HepG2 (cell line): ENCODE data around the gene TANGO2. TPM values are rescaled to one million over a fixed set of nuclear protein-coding genes. Genes with fewer than 3 reads are reported as not detected.

Source experiments
- ATAC-seq: fragments of 200-7000 bp; cut with Tn5 transposase; 3 replicates; pipeline ENCODE4 v1.9.1; 2020; ENCODE audit warnings: mild to moderate bottlenecking, moderate library complexity
- BruUV-seq: library from RNA; stranded (reverse); fragments of 400-500 nt; replicated peaks from 2 replicates; lab custom pipeline; 2021; lab: Mats Ljungman, UMichigan
- CTCF ChIA-PET: fragments of 300-600 bp; formaldehyde crosslinking; extraction: SDS; loops from one replicate; lab custom pipeline; 2021; ENCODE audit warnings: low total read pairs, inconsistent platforms, low intra/inter-chr PET ratio; lab: Yijun Ruan, JAX
- POLR2A ChIA-PET: fragments of 350-600 bp; sonication (Branson Sonifier 250); formaldehyde crosslinking; loops from one replicate; lab custom pipeline; 2020; ENCODE audit warnings: antibody characterized with exemption, inconsistent platforms; lab: Yijun Ruan, JAX
- DNase-seq: peaks from one replicate; pipeline ENCODE4 v3.0.0-alpha.2; 2015; ENCODE audit warnings: low spot score
- FAIRE-seq: peaks from 3 replicates; lab custom pipeline; 2011; peaks lifted over from hg19 to GRCh38; lab: Jason Lieb, UNC
- H2AFZ ChIP-seq: one replicate; pipeline ENCODE4 v1.6.1; 2011; ENCODE audit warnings: low read length, inconsistent platforms
- H3K27ac ChIP-seq: fragments of 300-600 bp; 3 replicates; pipeline ENCODE4 v1.8.0; 2011; ENCODE audit warnings: mixed run types, mild to moderate bottlenecking, mixed read lengths, low read length, inconsistent platforms; ENCODE audit not compliant: insufficient read depth; ENCODE audit errors: extremely low read length
- H3K27me3 ChIP-seq, 2 experiments: fragments of 200-600 bp in 1 of 2; 2 replicates in 1 of 2; 3 replicates in 1 of 2; pipeline versions ENCODE4 v1.6.0 to v1.8.0; 2011; ENCODE audit warnings: low read length in 2 of 2, mild to moderate bottlenecking in 2 of 2, moderate library complexity in 2 of 2, inconsistent platforms in 1 of 2; ENCODE audit not compliant: insufficient read depth in 2 of 2, control insufficient read depth in 1 of 2
- H3K36me3 ChIP-seq, 2 experiments: fragments of 200-600 bp in 1 of 2; replicated peaks in 1 of 2; 2 replicates in 1 of 2; 3 replicates in 1 of 2; pipeline versions ENCODE4 v1.5.1 to v1.8.0; 2011; ENCODE audit warnings: low read length in 2 of 2, inconsistent platforms in 1 of 2; ENCODE audit not compliant: insufficient read depth in 2 of 2, control insufficient read depth in 1 of 2
- H3K4me1 ChIP-seq: 2 replicates; pipeline ENCODE4 v1.5.1; 2012; ENCODE audit warnings: low read length, inconsistent platforms; ENCODE audit not compliant: insufficient read depth
- H3K4me2 ChIP-seq: 2 replicates; pipeline ENCODE4 v1.6.0; 2011; ENCODE audit warnings: low read depth, low read length, inconsistent platforms
- H3K4me3 ChIP-seq, 3 experiments: fragments of 200-600 bp in 1 of 3; sonication (generic), shearing (Covaris generic) in 1 of 3; replicated peaks in 1 of 3; 2 replicates each; pipeline ENCODE4 v1.5.1; 2011 to 2016; ENCODE audit warnings: low read length in 3 of 3, inconsistent platforms in 2 of 3, low read depth in 2 of 3, mild to moderate bottlenecking in 2 of 3, control low read depth in 1 of 3, mixed read lengths in 1 of 3; ENCODE audit not compliant: insufficient read depth in 1 of 3
- H3K79me2 ChIP-seq: one replicate; pipeline ENCODE4 v1.6.1; 2011; ENCODE audit warnings: low read length, inconsistent platforms; ENCODE audit not compliant: insufficient read depth
- H3K9ac ChIP-seq: 2 replicates; pipeline ENCODE4 v1.6.0; 2011; ENCODE audit warnings: mild to moderate bottlenecking, low read depth, low read length, inconsistent platforms; ENCODE audit not compliant: insufficient read depth
- H3K9me3 ChIP-seq: 2 replicates; pipeline ENCODE4 v1.5.1; 2012; ENCODE audit warnings: mild to moderate bottlenecking, low read length
- H4K20me1 ChIP-seq: 2 replicates; pipeline ENCODE4 v1.6.0; 2011; ENCODE audit warnings: inconsistent platforms, mild to moderate bottlenecking, low read length, moderate library complexity; ENCODE audit not compliant: insufficient read depth
- FOXP4 ChIP-seq: sonication (generic); formaldehyde crosslinking; IDR thresholded peaks from 2 replicates; pipeline ENCODE4 v1.4.0; 2020; ENCODE audit warnings: missing genetic modification reagents
- SAP130 ChIP-seq: IDR thresholded peaks from 2 replicates; pipeline ENCODE4 v1.6.1; 2016; ENCODE audit warnings: low read depth
- TEAD2 ChIP-seq: sonication (generic); formaldehyde crosslinking; IDR thresholded peaks from 2 replicates; pipeline ENCODE4 v1.9.0; 2021; ENCODE audit warnings: missing genetic modification reagents
- ZNF138 ChIP-seq: sonication (generic); formaldehyde crosslinking; IDR thresholded peaks from 2 replicates; pipeline ENCODE4 v1.5.0; 2020; ENCODE audit warnings: mild to moderate bottlenecking, low read depth, missing genetic modification reagents
- WGBS: methylation state at CpG from one replicate; pipeline ENCODE4 v1.1.6; 2017; ENCODE audit warnings: low lambda C conversion rate; 5-methylcytosine and 5-hydroxymethylcytosine counted together
- in situ Hi-C: cut with HindIII; loops from 2 replicates; pipeline ENCODE4 v1.10.0; 2017; ENCODE audit warnings: low pct_unique_long_range_greater_than_20kb; ENCODE audit not compliant: extremely low pct_ligation_motif_present
- intact Hi-C: fragments of 100-400 bp; cut with micrococcal nuclease; formaldehyde crosslinking; loops from one replicate; pipeline ENCODE4 v1.10.0; 2022; ENCODE audit not compliant: unreplicated experiment
- polyA plus RNA-seq, 8 experiments: library from polyadenylated mRNA; depleted of rRNA in 3 of 8; stranded (reverse) in 7 of 8; unstranded in 1 of 8; fragments of >200 nt; fragmentation: Illumina TruSeq in 4 of 8; extraction: Trizol in 4 of 8; gene quantifications; 2 replicates each; pipeline versions ENCODE4 v1.2.1 to v1.2.3, GENCODE V29; 2011 to 2016; ENCODE audit warnings: low read depth in 4 of 8, missing spikeins in 1 of 8, mixed read lengths in 1 of 8; ENCODE audit not compliant: insufficient read depth in 1 of 8
- total RNA-seq, 5 experiments: library from RNA; depleted of rRNA; stranded (reverse); fragments of >200 nt; fragmentation: Illumina TruSeq; extraction: Trizol; gene quantifications; 2 replicates each; pipeline ENCODE4 v1.2.3, GENCODE V29; 2016; ENCODE audit warnings: low read depth in 1 of 5
- TF ChIP-seq, protein P1 (sequence below): sonication (generic); formaldehyde crosslinking; IDR thresholded peaks from 2 replicates; pipeline ENCODE4 v1.8.0; 2022; ENCODE audit warnings: mild to moderate bottlenecking, missing genetic modification reagents; ENCODE audit not compliant: insufficient replicate concordance

The TANGO2 gene
- total and polyA plus RNA-seq, 2 of the 13 experiments (the other 11 are each of a cell fraction or from before 2014, with no cell fraction given), result 12.9 to 14.8 TPM

GRCh38 chr22:20095521-20095920 lies 74.6 kb downstream of the TANGO2 start:
- Histone ChIP-seq H3K4me2 (no peak overlapping the region), H3K36me3 (peaks cover 44 to 92% of the 10 kb centered on the region in 2 experiments)
- no peak for FAIRE-seq
- no TSS peak for BruUV-seq
- in situ Hi-C loops, result no loop called here
- TF ChIP-seq SAP130 (CRISPR knock-in tag) (no peak), TEAD2 (CRISPR knock-in tag) (no peak), ZNF138 (CRISPR knock-in tag) (no peak), FOXP4 (CRISPR knock-in tag) (no peak)
- TF ChIP-seq, protein P1, sequence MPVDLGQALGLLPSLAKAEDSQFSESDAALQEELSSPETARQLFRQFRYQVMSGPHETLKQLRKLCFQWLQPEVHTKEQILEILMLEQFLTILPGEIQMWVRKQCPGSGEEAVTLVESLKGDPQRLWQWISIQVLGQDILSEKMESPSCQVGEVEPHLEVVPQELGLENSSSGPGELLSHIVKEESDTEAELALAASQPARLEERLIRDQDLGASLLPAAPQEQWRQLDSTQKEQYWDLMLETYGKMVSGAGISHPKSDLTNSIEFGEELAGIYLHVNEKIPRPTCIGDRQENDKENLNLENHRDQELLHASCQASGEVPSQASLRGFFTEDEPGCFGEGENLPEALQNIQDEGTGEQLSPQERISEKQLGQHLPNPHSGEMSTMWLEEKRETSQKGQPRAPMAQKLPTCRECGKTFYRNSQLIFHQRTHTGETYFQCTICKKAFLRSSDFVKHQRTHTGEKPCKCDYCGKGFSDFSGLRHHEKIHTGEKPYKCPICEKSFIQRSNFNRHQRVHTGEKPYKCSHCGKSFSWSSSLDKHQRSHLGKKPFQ, result no peak
- TF ChIP-seq, all 625 proteins: peak for 0
- Histone ChIP-seq H3K79me2 (peaks cover 11% of the 10 kb centered on the region), H3K4me1 (no peaks in the 10 kb centered on the region), H4K20me1 (no peaks in the 10 kb centered on the region), H3K9ac (no peak overlapping the region), H2AFZ (no peak overlapping the region), H3K27ac (no peak overlapping the region), H3K9me3 (no peaks in the 10 kb centered on the region), H3K4me3 (no peak overlapping the region), H3K27me3 (no peaks in the 10 kb centered on the region)
- 95% methylated on average over 4 of the region's 4 CpGs for WGBS
- DNase-seq, result no peak
- ChIA-PET CTCF (no interaction called here), POLR2A (no interaction called here)
- no peak for ATAC-seq
- intact Hi-C loops, result no loop called here
